ENCODE data around the gene PEX7.
"Not testable (repeated sequence)": the region's sequence is repeated elsewhere in the genome, so short reads cannot be mapped to it uniquely, and the experiment has no call there.

The PEX7 gene

GRCh38 chr6:136784910-136785746 is 37.3 kb upstream of the PEX7 start:
- Histone ChIP-seq H3K4me3 (ENCODE audit: low read depth, low read length) (no peak overlapping the region), H3K9ac (no peak overlapping the region), H3K79me2 (no peaks in the 10 kb centered on the region), H3K4me2 (ENCODE audit: low read length) (no peak overlapping the region), H3K27me3 (ENCODE audit: control insufficient read depth, insufficient read depth, low read length) (no peaks in the 10 kb centered on the region), H3K27ac (no peak overlapping the region), H3K4me1 (no peaks in the 10 kb centered on the region), H3K9me3 (ENCODE audit: control insufficient read depth, low read length) (no peaks in the 10 kb centered on the region), H2AFZ (no peak overlapping the region), H3K36me3 (ENCODE audit: control insufficient read depth, insufficient read depth, low read length) (no peaks in the 10 kb centered on the region)
- no peak for TF ChIP-seq CTCF (IDR thresholded peaks at IDR 0.05)

- H3K27me3 ChIP-seq (ENCODE audit: control insufficient read depth, insufficient read depth, low read length) = no peaks in the 10 kb centered on the region
- H3K36me3 ChIP-seq (ENCODE audit: control insufficient read depth, insufficient read depth, low read length) = no peaks in the 10 kb centered on the region
- H3K27ac ChIP-seq = no peak overlapping the region
- TF ChIP-seq CTCF (IDR thresholded peaks at IDR 0.05) = no peak
- no peaks in the 10 kb centered on the region for H3K79me2 ChIP-seq
- no peaks in the 10 kb centered on the region for H3K9me3 ChIP-seq (ENCODE audit: control insufficient read depth, low read length)
- H3K4me2 ChIP-seq (ENCODE audit: low read length) = no peak overlapping the region
- no peaks in the 10 kb centered on the region for H3K4me1 ChIP-seq
- H3K4me3 ChIP-seq (ENCODE audit: low read depth, low read length) = no peak overlapping the region
- H2AFZ ChIP-seq = no peak overlapping the region
- H3K9ac ChIP-seq = no peak overlapping the region
Measured at GRCh38 chr6:136786658-136787057, 35.7 kb upstream of the PEX7 start.

GRCh38 chr6:136787726-136788068 is 34.7 kb upstream of the PEX7 start:
- Histone ChIP-seq H3K79me2 (no peaks in the 10 kb centered on the region), H3K9ac (no peak overlapping the region), H3K27ac (no peak overlapping the region), H3K4me3 (ENCODE audit: low read depth, low read length) (no peak overlapping the region), H3K36me3 (ENCODE audit: control insufficient read depth, insufficient read depth, low read length) (no peaks in the 10 kb centered on the region), H3K4me2 (ENCODE audit: low read length) (no peak overlapping the region), H3K9me3 (ENCODE audit: control insufficient read depth, low read length) (no peaks in the 10 kb centered on the region), H3K4me1 (no peaks in the 10 kb centered on the region), H3K27me3 (ENCODE audit: control insufficient read depth, insufficient read depth, low read length) (no peaks in the 10 kb centered on the region), H2AFZ (no peak overlapping the region)
- no peak for TF ChIP-seq CTCF (IDR thresholded peaks at IDR 0.05)

GRCh38 chr6:136788069-136788902 is 34.1 kb upstream of the PEX7 start:
- TF ChIP-seq CTCF (IDR thresholded peaks at IDR 0.05) = no peak
- Histone ChIP-seq H3K27me3 (ENCODE audit: control insufficient read depth, insufficient read depth, low read length) (no peaks in the 10 kb centered on the region), H3K4me1 (peaks cover 3% of the 10 kb centered on the region), H3K79me2 (no peaks in the 10 kb centered on the region), H3K36me3 (ENCODE audit: control insufficient read depth, insufficient read depth, low read length) (no peaks in the 10 kb centered on the region), H3K27ac (no peak overlapping the region), H2AFZ (no peak overlapping the region), H3K9ac (no peak overlapping the region), H3K4me2 (ENCODE audit: low read length) (no peak overlapping the region), H3K4me3 (ENCODE audit: low read depth, low read length) (no peak overlapping the region), H3K9me3 (ENCODE audit: control insufficient read depth, low read length) (no peaks in the 10 kb centered on the region)

- not testable (repeated sequence) for H3K9me3 ChIP-seq (ENCODE audit: control insufficient read depth, low read length); H2AFZ ChIP-seq; H3K4me1 ChIP-seq; H3K27me3 ChIP-seq (ENCODE audit: control insufficient read depth, insufficient read depth, low read length); H3K4me2 ChIP-seq (ENCODE audit: low read length); H3K79me2 ChIP-seq; H3K4me3 ChIP-seq (ENCODE audit: low read depth, low read length); H3K9ac ChIP-seq; H3K36me3 ChIP-seq (ENCODE audit: control insufficient read depth, insufficient read depth, low read length); H3K27ac ChIP-seq
Measured at GRCh38 chr6:136789440-136789839, 33.0 kb upstream of the PEX7 start.
